GM21390 (cell line): Measurements from ENCODE around the gene EPSTI1.
"Not testable (repeated sequence)": the region's sequence is repeated elsewhere in the genome, so short reads cannot be mapped to it uniquely, and the experiment has no call there.

Experiments used
- ATAC-seq: cut with Tn5 transposase; IDR thresholded peaks from one replicate; pipeline ENCODE4 v1.9.1; 2021; ENCODE audit not compliant: unreplicated experiment

Gene EPSTI1

GRCh38 chr13:42991898-42992763 is at the start of gene EPSTI1:
TSS of gene EPSTI1 (minus strand) at chr13:42992241. CDS start at chr13:42992165, 76 bp downstream.
- ATAC-seq, result peak; percentile 67

GRCh38 chr13:43041369-43041921 is 49.4 kb upstream of the EPSTI1 start:
- ATAC-seq, result no peak

GRCh38 chr13:43040581-43041368 is 48.7 kb upstream of the EPSTI1 start:
- not testable (repeated sequence) for ATAC-seq

- ATAC-seq, result no peak
These were observed 47.9 kb upstream of the EPSTI1 start for GRCh38 chr13:43039966-43040365.

- ATAC-seq, result no peak
These were observed 44.6 kb upstream of the EPSTI1 start for GRCh38 chr13:43036351-43037250.

GRCh38 chr13:43033038-43033437 is 41.0 kb upstream of the EPSTI1 start:
- ATAC-seq, result no peak

- ATAC-seq, result no peak
These were observed 39.8 kb upstream of the EPSTI1 start for GRCh38 chr13:43031881-43032280.

- no peak for ATAC-seq
These were observed 38.5 kb upstream of the EPSTI1 start for GRCh38 chr13:43030548-43030947.

GRCh38 chr13:43026262-43026661 is 34.2 kb upstream of the EPSTI1 start:
- ATAC-seq, result no peak

GRCh38 chr13:43023289-43023963 is 31.4 kb upstream of the EPSTI1 start, which contains the start of gene DNAJC15:
TSS of gene DNAJC15 (plus strand) at chr13:43023586. CDS start at chr13:43023627, 41 bp downstream.
- peak; percentile 75 for ATAC-seq

GRCh38 chr13:43022934-43023288 is 30.9 kb upstream of the EPSTI1 start:
- no peak for ATAC-seq

- no peak for ATAC-seq
These were observed 30.1 kb upstream of the EPSTI1 start for GRCh38 chr13:43021926-43022670.

GRCh38 chr13:43020794-43021193 is 28.8 kb upstream of the EPSTI1 start:
- no peak for ATAC-seq

- no peak for ATAC-seq
These were observed 27.8 kb upstream of the EPSTI1 start for GRCh38 chr13:43019811-43020210.

GRCh38 chr13:43016226-43016625 is 24.2 kb upstream of the EPSTI1 start:
- no peak for ATAC-seq

- no peak for ATAC-seq
These were observed 22.1 kb upstream of the EPSTI1 start for GRCh38 chr13:43014162-43014561.

GRCh38 chr13:43009506-43009905 is 17.5 kb upstream of the EPSTI1 start:
- ATAC-seq, result no peak

GRCh38 chr13:43008596-43008995 is 16.6 kb upstream of the EPSTI1 start:
- ATAC-seq, result no peak

GRCh38 chr13:43006893-43007631 is 15.0 kb upstream of the EPSTI1 start:
- no peak for ATAC-seq
